ENCODE results near the gene SPINK2.

- no peak for TF ChIP-seq POLR2A (IDR thresholded peaks at IDR 0.05)
- no peak for TF ChIP-seq CTCF (IDR thresholded peaks at IDR 0.05)
Observed at GRCh38 chr4:56843421-56843899, 22.0 kb upstream of the SPINK2 start.

Measured in esophagus squamous epithelium (tissue), 4 donors.